IMR-90 (cell line): ENCODE data around the gene JAKMIP1. TPM values are rescaled to one million over a fixed set of nuclear protein-coding genes. Genes with fewer than 3 reads are reported as not detected.

Experiments used
- ATAC-seq: fragments of 200-7000 bp; cut with Tn5 transposase; 2 replicates; pipeline ENCODE4 v1.9.1; 2020; ENCODE audit warnings: low read depth, mild to moderate bottlenecking, moderate library complexity
- BruUV-seq: library from RNA; stranded (reverse); fragments of 400-500 nt; replicated peaks from 2 replicates; lab custom pipeline; 2021; lab: Mats Ljungman, UMichigan
- CTCF ChIA-PET: fragments of 300-600 bp; formaldehyde crosslinking; extraction: SDS; loops from one replicate; lab custom pipeline; 2021; ENCODE audit warnings: antibody characterized with exemption; lab: Yijun Ruan, JAX
- POLR2A ChIA-PET: fragments of 300-600 bp; sonication (Branson Sonifier 250); formaldehyde crosslinking; loops from one replicate; lab custom pipeline; 2022; ENCODE audit warnings: antibody characterized with exemption; ENCODE audit not compliant: unreplicated experiment; lab: Charles Lee
- DNase-seq: peaks from one replicate; pipeline ENCODE4 v3.0.0; 2013
- H2AFZ ChIP-seq: replicated peaks from 2 replicates; pipeline ENCODE3; 2013; ENCODE audit warnings: low read length, mild to moderate bottlenecking; ENCODE audit not compliant: poor library complexity
- H2AK5ac ChIP-seq: 2 replicates; pipeline ENCODE4 v1.6.1; 2013; ENCODE audit warnings: low read depth, low read length, inconsistent platforms
- H2AK9ac ChIP-seq: replicated peaks from 2 replicates; pipeline ENCODE3; 2013; ENCODE audit warnings: mild to moderate bottlenecking, low read depth, low read length, moderate library complexity; ENCODE audit not compliant: poor library complexity
- H2BK120ac ChIP-seq: 2 replicates; pipeline ENCODE4 v1.6.1; 2013; ENCODE audit warnings: low read depth, low read length, inconsistent platforms
- H2BK15ac ChIP-seq: 3 replicates; pipeline ENCODE4 v1.6.1; 2013; ENCODE audit warnings: low read depth, low read length, inconsistent platforms
- H2BK20ac ChIP-seq: 2 replicates; pipeline ENCODE4 v1.6.1; 2013; ENCODE audit warnings: low read depth, mild to moderate bottlenecking, inconsistent platforms, low read length, moderate library complexity
- H2BK5ac ChIP-seq: 2 replicates; pipeline ENCODE4 v1.6.1; 2013; ENCODE audit warnings: mild to moderate bottlenecking, low read depth, low read length, inconsistent platforms; ENCODE audit not compliant: poor library complexity, severe bottlenecking
- H3K14ac ChIP-seq: replicated peaks from 2 replicates; pipeline ENCODE4 v1.6.1; 2013; ENCODE audit warnings: low read depth, low read length, inconsistent platforms
- H3K18ac ChIP-seq: 2 replicates; pipeline ENCODE4 v1.6.1; 2013; ENCODE audit warnings: low read depth, low read length, control low read depth
- H3K23ac ChIP-seq: 2 replicates; pipeline ENCODE4 v1.6.1; 2013; ENCODE audit warnings: low read depth, low read length, inconsistent platforms
- H3K27ac ChIP-seq: 2 replicates; pipeline ENCODE4 v1.5.1; 2013; ENCODE audit warnings: mild to moderate bottlenecking, control low read depth, low read length; ENCODE audit not compliant: insufficient read depth
- H3K27me3 ChIP-seq: 2 replicates; pipeline ENCODE4 v1.6.1; 2013; ENCODE audit warnings: low read length; ENCODE audit not compliant: control insufficient read depth, insufficient read depth
- H3K36me3 ChIP-seq: 2 replicates; pipeline ENCODE4 v1.6.1; 2013; ENCODE audit warnings: low read length, mixed read lengths; ENCODE audit not compliant: control insufficient read depth, insufficient read depth
- H3K4ac ChIP-seq: 2 replicates; pipeline ENCODE4 v1.6.1; 2013; ENCODE audit warnings: low read depth, low read length, inconsistent platforms
- H3K4me1 ChIP-seq: 2 replicates; pipeline ENCODE4 v1.6.1; 2013; ENCODE audit warnings: low read length, mixed read lengths; ENCODE audit not compliant: control insufficient read depth, insufficient read depth
- H3K4me2 ChIP-seq: 2 replicates; pipeline ENCODE4 v1.6.1; 2013; ENCODE audit warnings: low read depth, mild to moderate bottlenecking, control low read depth, low read length, moderate library complexity
- H3K4me3 ChIP-seq: 2 replicates; pipeline ENCODE4 v1.5.1; 2013; ENCODE audit warnings: low read depth, mild to moderate bottlenecking, control low read depth, low read length, moderate library complexity; ENCODE audit not compliant: insufficient read depth
- H3K56ac ChIP-seq: 2 replicates; pipeline ENCODE4 v1.6.1; 2013; ENCODE audit warnings: low read length, inconsistent platforms; ENCODE audit not compliant: insufficient read depth; ENCODE audit errors: extremely low read depth
- H3K79me1 ChIP-seq, 2 experiments: 2 replicates each; pipeline ENCODE4 v1.6.1; 2013; ENCODE audit warnings: low read length in 2 of 2, inconsistent platforms in 1 of 2, low read depth in 1 of 2
- H3K9ac ChIP-seq: 2 replicates; pipeline ENCODE4 v1.6.1; 2013; ENCODE audit warnings: low read depth, low read length, control low read depth
- H3K9me1 ChIP-seq: 2 replicates; pipeline ENCODE4 v1.6.1; 2013; ENCODE audit warnings: low read length, inconsistent platforms; ENCODE audit not compliant: insufficient read depth
- H3K9me3 ChIP-seq: 2 replicates; pipeline ENCODE4 v1.6.1; 2013; ENCODE audit warnings: low read length; ENCODE audit not compliant: control insufficient read depth, insufficient read depth
- H4K20me1 ChIP-seq: 2 replicates; pipeline ENCODE4 v1.6.1; 2013; ENCODE audit warnings: low read length, inconsistent platforms; ENCODE audit not compliant: insufficient read depth
- H4K5ac ChIP-seq: 2 replicates; pipeline ENCODE4 v1.6.1; 2013; ENCODE audit warnings: mild to moderate bottlenecking, low read depth, low read length, control low read depth
- H4K8ac ChIP-seq, 2 experiments: 2 replicates each; pipeline ENCODE4 v1.6.1; 2013; ENCODE audit warnings: low read depth in 2 of 2, low read length in 2 of 2, control low read depth in 1 of 2, inconsistent platforms in 1 of 2
- H4K91ac ChIP-seq: 2 replicates; pipeline ENCODE4 v1.6.1; 2013; ENCODE audit warnings: low read depth, low read length, inconsistent platforms; ENCODE audit not compliant: insufficient read depth
- BHLHE40 ChIP-seq: fragments of 150-350 bp; IDR thresholded peaks from 2 replicates; pipeline ENCODE4 v1.6.1; 2016; ENCODE audit warnings: mild to moderate bottlenecking, low read depth, low read length
- CTCF ChIP-seq: conservative IDR thresholded peaks from 2 replicates; pipeline ENCODE4 v1.5.1; 2012; ENCODE audit warnings: mild to moderate bottlenecking, low read depth, low read length, improper control_type of control experiment
- RAD21 ChIP-seq: IDR thresholded peaks from 2 replicates; pipeline ENCODE4 v1.6.1; 2012; ENCODE audit warnings: low read length, improper control_type of control experiment
- SMC3 ChIP-seq: fragments of 150-350 bp; IDR thresholded peaks from 2 replicates; pipeline ENCODE4 v1.6.1; 2016; ENCODE audit warnings: low read depth, mild to moderate bottlenecking, antibody characterized with exemption, low read length, moderate library complexity
- USF2 ChIP-seq: fragments of 150-350 bp; IDR thresholded peaks from 2 replicates; pipeline ENCODE4 v1.6.1; 2017; ENCODE audit warnings: mild to moderate bottlenecking, antibody characterized with exemption, low read length, low read depth
- WGBS, 2 experiments: methylation state at CpG; one replicate each; pipeline versions ENCODE4 v1.1.5 to v1.1.7; 2013; ENCODE audit warnings: missing lambda C conversion rate in 2 of 2; ENCODE audit not compliant: insufficient read length in 1 of 2; ENCODE audit errors: extremely low coverage in 2 of 2; 5-methylcytosine and 5-hydroxymethylcytosine counted together
- dilution Hi-C: fragments of 300-500 bp; cut with HindIII; formaldehyde crosslinking; loops from one replicate; pipeline ENCODE4 v1.14.3; 2018; ENCODE audit warnings: low sequenced_read_pairs; ENCODE audit not compliant: unreplicated experiment
- in situ Hi-C: fragments of 300-500 bp; cut with MboI; formaldehyde crosslinking; loops from 3 replicates; pipeline ENCODE4 v1.14.3; 2019; ENCODE audit warnings: low sequenced_read_pairs, inconsistent platforms, mixed read lengths
- intact Hi-C: fragments of 100-400 bp; cut with micrococcal nuclease; formaldehyde crosslinking; loops from 2 replicates; pipeline ENCODE4 v1.10.0; 2022
- polyA plus RNA-seq, 3 experiments: library from polyadenylated mRNA; depleted of rRNA; stranded (reverse); fragments of >200 nt; gene quantifications; 2 replicates each; pipeline ENCODE4 v1.2.3, GENCODE V29; 2012; ENCODE audit warnings: low replicate concordance in 1 of 3
- total RNA-seq: library from RNA; depleted of rRNA; stranded (reverse); fragments of >200 nt; gene quantifications from 2 replicates; pipeline ENCODE4 v1.2.3, GENCODE V29; 2012

Gene JAKMIP1
- total and polyA plus RNA-seq, 2 of the 4 experiments (the other 2 are of a cell fraction), result not detected

DNA sequence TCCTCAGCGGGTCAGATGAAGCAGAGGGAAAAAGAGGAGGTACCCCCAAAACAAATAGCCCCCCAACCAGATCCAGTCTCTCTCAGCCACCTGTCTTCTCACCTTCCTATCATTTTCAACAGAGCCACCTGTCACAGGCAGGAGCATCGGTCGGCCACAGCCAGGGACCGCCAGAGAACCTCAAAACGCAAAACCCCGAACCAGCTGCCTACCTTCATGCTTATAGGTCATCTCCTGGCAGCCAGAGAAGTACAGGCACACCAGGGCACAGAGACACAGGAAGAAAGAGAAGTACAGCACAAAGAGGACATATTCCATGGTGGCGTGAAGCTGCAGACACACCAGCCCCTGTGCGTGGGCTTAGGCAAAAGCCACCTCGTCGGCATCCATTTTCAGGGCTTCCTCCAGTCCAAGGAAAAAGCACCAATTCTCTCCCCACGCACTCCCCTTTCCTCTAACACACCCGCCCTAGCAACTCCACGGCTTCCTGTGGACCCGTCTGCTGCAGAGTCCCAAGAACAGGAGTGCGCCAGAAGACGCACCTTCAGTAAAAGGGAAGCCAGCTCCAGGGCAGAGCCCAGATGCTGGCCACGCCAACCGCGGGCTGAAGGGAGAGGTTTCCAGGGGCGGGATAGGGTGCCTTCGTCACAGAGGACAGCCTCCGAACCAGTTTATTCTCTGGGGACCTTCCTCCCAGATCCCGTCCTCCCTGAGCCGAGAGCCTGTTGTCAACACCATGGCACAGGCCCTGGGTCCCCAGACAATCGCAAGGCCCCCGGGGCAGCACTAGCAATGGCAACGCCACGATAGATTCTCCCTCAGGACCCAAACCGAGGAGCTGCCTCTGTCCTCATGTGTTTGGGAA is 130.3 kb downstream of the JAKMIP1 start (continued):
- no peak for TF ChIP-seq CTCF

DNA sequence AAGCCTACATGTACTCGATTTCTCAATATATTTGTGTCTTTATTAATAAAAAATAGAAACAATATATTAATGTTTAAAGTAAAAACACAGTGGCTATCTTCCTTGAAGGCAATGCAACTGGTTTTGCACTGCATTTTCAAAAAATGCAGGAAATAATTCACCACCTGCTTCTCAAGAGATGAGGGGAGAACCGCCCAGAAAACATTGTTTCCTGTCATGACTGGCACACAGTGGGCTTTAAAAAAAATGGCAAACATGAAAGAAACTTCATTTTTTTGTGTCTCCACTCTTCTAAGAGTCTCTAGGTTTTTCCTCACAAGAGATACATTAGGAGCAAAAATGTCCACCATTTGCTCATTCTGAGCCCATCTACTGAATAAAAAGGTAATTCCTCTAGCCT is 131.4 kb downstream of the JAKMIP1 start:
- no peaks in the 10 kb centered on the region for H3K79me1 ChIP-seq
- DNase-seq, result no peak
- H3K56ac ChIP-seq, result no peak overlapping the region
- no peak for ATAC-seq
- intact Hi-C loops (no loop called here), in situ Hi-C loops (no loop called here), dilution Hi-C loops (no loop called here)
- no peak overlapping the region for H2BK15ac ChIP-seq
- H3K4me3 ChIP-seq, result no peak overlapping the region
- H2AFZ ChIP-seq, result no peak overlapping the region
- H3K23ac ChIP-seq, result no peak overlapping the region
- H4K5ac ChIP-seq, result no peak overlapping the region
- ChIA-PET CTCF (no interaction called here), POLR2A (no interaction called here)
- no peaks in the 10 kb centered on the region for H4K20me1 ChIP-seq
- no peak overlapping the region for H2BK20ac ChIP-seq
- H2BK5ac ChIP-seq, result no peak overlapping the region
- no TSS peak for BruUV-seq
- no peaks in the 10 kb centered on the region for H3K9me1 ChIP-seq
- H2AK5ac ChIP-seq, result no peak overlapping the region
- no CpG with 5 or more reads among the region's 2 CpGs for WGBS, 2 experiments
- H3K27ac ChIP-seq, result no peak overlapping the region
- TF ChIP-seq USF2, result no peak
- TF ChIP-seq RAD21, result no peak
- no peak for TF ChIP-seq BHLHE40
- TF ChIP-seq CTCF, result no peak
- TF ChIP-seq SMC3, result no peak
- no peaks in the 10 kb centered on the region for H3K36me3 ChIP-seq
- no peak overlapping the region for H2AK9ac ChIP-seq
- H3K4me2 ChIP-seq, result no peak overlapping the region
- no peak overlapping the region for H4K91ac ChIP-seq
- H3K9me3 ChIP-seq, result peaks cover 6% of the 10 kb centered on the region; the same call in 1 of the 2 replicates
- H3K14ac ChIP-seq, result no peak overlapping the region
- H3K18ac ChIP-seq, result no peak overlapping the region
- no peak overlapping the region for H2BK120ac ChIP-seq
- no peak overlapping the region for H3K9ac ChIP-seq
- H3K4ac ChIP-seq, result no peak overlapping the region
- H3K27me3 ChIP-seq, result no peaks in the 10 kb centered on the region
- H4K8ac ChIP-seq, result no peak overlapping the region
- H3K4me1 ChIP-seq, result no peaks in the 10 kb centered on the region
